Activated CD8-positive, alpha-beta memory T cell treated with anti-CD3 and anti-CD28 coated beads for 24 hours (primary cell): ENCODE measurements around the gene GLYR1.
"Not testable (repeated sequence)": the region's sequence is repeated elsewhere in the genome, so short reads cannot be mapped to it uniquely, and the experiment has no call there.

Experiments used
- DNase-seq: peaks from one replicate; pipeline ENCODE4 v3.0.0-alpha.2; 2020

Gene GLYR1

DNA sequence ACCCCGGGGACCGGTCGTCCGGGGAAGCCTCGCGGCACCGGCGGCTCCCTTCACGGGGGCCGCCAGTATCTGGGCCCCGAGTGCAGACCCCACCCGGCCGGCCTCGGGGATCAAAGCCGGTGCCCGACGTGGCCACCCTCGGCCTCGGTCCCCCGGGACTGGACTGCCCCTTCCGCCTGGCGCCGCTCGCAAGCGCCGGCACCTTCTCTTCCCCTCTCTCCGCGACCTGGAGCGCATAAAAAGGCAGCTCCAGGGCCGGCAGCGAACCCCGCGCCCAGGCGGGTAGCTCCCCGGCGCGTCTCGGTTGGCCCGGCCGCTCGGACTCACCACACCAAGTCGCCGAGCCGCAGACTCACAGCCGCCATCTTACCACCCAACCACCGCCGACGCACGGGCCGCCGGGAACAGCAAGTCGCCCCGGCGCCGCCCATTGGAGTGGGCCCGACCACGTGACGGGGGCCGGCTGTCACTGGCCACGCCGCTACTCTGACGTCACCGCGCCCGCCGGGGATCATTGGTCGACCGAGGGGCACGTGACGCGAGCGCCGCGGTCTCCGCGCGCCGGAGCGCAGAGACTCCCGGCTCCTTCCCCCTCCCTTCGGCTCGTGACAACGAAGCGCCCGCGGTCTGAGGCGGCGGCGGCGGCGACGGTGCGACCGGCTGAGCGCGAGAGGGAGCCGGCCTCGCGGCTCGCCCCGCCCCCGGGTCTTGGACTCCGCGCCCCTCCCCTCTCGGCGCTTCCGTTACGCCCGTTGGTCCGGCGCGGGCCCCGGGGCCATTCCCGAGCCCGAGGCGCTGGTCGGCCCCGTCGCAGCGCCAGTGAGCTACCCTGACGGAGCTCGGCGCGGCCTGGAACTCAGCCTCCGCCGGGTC lies at the start of gene GLYR1, which contains the start of gene UBN1:
TSS of gene GLYR1 (minus strand) at position 388 of the 873 bp plus-strand sequence. CDS start at position 365, 23 bp downstream.
TSS of gene UBN1 (plus strand) at position 581 of the 873 bp plus-strand sequence. CDS start 5,437 bp downstream, outside the sequence.
- peak; percentile 100 for DNase-seq

DNA sequence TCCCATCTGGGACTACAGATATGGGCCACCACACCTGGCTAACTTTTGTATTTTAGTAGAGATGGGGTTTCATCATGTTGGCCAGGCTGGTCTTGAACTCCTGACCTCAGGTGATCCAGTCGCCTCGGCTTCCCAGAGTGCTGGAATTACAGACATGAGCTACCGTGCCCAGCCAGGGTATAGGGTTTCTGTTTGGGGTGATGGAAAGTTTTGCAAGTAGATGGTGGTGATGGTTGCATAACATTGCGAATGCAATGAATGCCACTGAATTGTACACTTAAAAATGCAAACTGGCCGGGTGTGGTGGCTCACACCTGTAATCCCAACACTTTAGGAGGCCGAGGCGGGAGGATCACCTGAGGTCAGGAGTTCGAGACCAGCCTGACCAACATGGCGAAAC lies 49.7 kb upstream of the GLYR1 start:
- not testable (repeated sequence) for DNase-seq

DNA sequence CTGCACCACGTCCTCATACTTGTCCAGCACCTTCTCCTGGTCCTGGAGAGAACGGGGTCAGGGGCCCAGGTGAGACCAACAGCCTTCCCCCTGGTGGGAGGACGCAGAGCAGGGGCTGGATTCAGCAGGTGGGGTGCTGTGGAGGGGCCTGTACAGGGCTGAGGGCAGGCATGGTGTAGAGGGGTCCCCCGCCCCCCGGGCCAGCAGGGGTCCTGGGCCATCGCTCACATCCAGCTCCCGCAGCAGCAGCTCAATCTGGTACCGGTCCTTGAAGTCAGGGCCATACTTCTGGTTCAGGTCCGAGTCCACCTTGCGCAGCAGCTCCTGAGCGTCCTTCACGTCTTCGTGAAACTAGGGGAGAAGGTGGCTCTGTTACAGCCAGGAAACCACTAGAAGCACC lies 48.3 kb upstream of the GLYR1 start:
- DNase-seq, result no peak

DNA sequence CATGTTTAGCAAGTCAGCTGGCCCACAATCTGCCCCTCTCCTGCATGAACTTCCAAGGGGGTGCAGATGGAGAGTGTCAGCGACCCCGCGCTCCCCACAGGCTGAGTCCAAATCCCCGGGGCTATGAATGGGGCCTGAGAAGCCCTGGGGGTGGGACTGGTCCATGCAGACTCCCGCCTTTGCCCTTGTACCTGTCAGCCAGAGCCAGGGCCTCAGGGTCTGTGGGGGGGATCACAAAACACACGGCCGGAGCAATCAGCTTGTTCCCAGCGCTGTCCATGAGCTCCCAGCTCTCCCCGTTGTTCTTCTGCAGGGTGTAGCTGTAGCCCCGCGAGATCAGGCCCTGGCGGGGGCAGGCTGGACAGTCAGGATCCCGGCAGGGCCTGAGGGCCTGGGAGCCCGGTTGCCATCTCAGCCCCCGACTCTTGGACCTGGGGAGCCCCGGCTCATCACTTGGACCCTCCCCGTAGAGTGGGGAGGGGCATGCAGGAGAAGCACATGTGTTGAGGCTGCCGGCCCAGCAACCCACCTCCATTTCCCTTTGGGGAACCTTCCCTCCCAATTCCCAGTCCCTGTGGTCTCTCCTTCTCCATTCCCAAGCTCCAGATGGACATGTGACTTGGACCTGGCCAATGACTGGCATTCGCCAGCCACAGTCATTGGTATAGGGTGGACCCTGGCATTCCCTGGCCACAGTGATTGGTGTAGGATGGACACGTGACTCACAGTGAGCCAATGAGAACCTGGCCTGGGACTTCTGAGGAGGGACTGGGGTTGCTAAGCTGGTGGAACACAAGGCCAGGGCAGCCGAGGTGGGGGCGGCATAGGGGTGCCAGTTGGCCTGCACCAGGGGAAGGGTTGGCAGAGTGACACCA lies 47.4 kb upstream of the GLYR1 start:
- no peak for DNase-seq

DNA sequence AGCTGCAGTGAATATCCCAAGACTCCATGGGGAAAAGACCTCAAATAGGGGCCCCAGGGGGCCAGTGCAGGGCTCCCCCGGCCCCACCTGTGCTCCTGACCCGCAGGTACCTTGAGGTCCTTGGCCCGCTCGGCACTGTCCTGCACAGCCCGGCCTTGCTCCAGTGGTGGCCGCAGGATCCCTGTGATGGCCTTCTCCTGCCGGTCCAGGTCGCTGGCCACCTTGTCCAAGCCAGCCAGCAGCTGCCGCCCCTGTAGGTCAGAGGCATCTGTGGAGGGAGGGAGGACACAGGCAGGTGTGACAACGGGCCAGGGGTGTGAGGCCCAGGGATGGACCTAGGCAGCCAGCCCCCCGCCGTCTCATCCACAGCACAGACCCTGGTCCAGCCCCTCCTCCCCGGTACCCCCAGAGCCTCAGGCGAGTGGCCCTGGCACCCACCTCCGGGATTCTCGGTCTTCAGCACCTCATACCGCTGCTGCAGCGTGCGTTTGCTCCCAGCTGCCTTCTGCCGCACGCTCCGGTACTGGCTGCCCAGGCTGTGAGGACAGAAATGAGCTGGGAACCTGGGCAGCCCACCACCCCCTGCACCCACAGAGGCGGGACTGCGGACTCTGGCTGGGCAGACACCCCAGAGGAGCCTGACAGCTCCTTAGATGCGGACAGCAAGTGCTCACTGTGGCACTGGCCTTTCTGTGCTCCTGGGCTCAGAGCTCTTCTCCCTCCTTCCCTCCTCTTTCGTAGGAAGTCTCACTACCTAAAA lies 46.2 kb upstream of the GLYR1 start:
- DNase-seq, result no peak

DNA sequence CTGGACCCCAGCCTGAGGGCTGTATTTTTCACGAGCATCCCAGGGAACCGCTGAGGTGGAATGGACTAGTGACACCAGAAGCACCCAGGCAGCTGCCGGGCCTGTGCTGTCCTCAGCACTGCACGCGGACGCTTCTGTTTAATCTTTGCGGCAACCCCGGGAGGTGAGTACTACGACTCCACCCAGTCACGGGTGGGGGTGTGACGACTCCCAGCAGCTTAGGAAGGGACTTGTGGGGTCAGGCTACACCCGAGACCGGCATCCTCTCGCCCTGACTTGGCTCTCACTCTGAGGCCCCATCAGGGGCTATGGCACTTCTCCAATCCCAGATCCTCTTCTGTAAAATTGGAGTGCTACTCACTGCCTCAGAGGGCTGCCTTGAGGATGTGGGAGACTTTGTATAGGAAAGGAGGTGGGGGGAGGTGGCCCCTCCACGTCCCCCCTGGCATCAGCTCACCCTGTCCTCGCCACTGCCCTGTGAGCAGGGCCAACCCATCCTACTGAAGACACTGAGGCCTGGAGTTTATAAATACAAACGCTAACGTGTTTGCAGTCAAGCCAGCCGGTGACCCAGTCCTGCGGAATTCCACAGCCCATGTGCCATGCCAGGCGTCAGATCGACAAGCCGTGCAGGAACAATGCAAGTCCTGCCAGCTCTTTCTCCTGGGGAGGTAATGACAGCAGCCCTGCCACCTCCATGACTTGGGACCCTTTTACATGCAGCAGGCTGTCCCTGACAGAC lies 45.4 kb upstream of the GLYR1 start:
- DNase-seq, result no peak

DNA sequence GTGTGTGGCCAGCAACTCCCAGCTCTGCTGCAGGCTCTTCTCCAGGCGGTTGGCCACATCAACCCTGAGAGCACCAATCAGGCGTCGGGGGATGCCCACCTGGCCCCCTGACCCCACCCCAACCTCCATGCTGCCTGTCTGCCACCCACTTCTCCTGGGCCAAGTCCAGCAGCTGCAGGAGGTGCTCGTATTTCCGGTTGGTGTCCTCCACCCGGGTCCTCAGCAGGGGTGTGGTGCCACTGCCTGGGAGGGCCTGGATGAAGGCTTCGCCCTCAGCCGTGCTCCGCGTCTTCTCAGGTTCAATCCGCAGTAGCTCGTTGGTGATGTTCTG lies 44.8 kb upstream of the GLYR1 start:
- no peak for DNase-seq

DNA sequence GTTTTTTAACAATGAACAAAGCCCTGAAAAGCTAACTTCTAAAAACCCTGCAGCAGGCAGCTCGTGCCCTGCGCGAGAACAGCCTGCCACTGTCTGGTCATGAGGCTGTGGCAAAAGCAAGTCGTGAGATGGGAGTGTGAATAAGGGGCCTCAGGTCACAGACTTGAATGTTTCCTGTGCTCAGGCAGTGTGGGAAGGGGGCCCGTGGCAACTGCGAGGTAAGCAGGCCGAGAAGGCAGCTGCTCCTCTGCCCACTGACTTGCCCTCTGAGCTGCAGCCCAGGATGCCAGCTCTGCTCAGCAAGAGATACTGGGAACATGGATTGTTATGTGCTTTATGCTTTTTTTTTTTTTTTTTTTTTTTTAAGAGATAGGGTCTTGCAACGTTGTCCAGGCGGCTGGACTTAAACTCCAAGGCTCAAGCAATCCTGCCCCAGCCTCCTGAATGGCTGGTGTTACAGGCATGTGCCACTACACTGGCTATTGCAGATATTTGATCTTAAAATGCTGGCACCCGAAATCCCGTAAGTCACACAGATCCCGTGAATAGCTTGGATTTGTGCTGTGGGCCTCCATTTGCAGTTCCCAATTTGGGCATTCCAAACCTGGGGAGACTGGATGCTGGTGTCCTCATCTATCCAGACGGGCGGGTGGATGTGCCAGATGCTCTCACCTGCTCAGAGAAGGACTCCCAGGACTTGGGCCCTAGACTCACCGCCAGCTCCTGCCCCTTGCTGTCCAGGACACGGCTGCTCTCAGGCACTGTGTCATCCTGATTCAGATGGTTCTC lies 44.2 kb upstream of the GLYR1 start:
- no peak for DNase-seq

DNA sequence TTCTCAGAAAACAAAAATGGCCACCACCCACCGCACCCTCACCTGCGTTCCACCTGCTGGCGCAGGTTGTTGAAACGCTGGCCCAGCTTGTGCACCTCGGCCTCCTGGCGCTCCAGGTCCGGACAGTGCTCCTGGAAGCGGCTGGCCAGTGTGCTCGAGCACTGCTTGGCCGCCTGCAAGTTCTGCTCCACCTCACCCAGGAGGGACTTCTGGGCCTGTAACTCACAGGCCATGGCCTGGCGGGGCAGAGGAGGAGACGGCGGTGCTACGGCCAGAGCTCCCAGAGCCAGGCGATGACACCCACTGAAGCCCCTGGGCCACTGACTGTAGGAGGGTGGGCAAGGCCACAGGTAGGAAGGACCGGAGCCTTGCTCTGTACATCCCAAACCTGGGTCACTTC lies 43.6 kb upstream of the GLYR1 start:
- DNase-seq, result no peak

DNA sequence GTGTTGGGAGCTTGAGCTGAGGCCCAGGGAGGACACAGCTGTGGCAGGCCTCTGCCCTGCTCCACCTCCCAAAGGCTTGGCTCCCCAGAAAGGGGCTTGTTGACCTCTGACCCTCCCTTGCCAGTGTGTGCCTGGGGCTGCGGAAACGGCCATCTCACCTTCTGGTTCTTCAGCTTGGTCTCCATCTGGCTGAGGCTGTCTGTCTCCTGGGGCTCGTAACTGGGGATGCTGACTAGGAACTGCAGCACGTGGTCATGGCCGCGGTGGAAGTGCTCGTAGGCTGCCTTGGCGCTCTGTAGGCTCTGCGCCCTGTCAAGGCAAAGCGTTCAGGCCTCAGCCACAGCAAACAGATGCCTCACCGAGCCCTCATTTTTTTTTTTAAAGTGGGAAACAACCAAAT lies 42.9 kb upstream of the GLYR1 start:
- no peak for DNase-seq

DNA sequence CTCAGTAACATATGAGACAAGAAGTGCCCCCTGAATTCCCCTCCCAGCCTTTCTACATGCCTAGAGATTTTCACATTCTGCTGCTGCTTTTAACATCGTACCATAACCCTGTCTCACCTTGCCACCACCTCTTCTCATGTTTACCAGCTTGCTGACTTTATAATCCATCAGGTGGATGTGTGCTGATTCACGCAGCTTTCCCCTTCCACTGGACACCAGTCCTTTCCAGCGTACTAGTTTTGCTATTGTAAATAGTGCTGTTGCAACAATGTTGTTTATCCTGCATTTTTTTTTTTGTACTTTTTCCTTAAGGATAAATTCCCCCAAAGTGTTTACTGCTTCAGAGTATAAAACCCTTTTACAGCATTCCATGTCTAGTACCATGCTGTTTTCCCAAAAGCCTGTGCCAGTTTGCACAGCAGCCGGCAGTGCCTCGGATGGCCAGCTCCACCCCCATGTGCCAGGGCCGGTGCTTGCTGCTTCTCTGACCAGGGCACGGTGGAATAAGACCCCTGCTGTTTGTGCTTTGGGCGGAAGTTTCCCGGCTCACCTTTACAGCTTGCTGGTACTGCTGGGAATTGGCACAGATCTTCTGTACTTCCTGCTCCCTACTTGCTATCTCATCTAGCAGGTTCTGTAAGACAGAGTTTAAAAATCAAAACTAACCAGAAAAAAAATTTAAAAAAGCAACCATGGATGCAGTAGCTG lies 41.5 kb upstream of the GLYR1 start:
- DNase-seq, result no peak

DNA sequence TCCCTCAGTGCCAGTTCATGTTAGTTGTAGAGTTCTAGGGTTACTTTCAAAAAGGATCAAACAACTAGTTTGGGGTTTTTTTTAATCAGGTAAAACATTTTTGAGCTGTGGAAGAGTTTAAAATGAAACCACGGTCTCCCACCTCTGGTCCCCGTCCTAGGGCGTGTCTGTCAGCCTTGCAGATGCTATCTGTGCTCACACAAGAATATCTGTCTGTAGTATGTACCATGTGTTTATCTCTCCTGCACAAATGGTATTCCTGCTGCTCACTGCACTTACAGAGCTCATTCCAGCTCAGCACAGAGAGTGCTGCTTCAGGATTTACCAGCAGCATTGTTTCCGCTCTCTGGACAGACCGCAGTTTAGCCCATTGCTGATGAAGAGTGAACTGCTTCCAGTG lies 39.1 kb upstream of the GLYR1 start:
- no peak for DNase-seq

DNA sequence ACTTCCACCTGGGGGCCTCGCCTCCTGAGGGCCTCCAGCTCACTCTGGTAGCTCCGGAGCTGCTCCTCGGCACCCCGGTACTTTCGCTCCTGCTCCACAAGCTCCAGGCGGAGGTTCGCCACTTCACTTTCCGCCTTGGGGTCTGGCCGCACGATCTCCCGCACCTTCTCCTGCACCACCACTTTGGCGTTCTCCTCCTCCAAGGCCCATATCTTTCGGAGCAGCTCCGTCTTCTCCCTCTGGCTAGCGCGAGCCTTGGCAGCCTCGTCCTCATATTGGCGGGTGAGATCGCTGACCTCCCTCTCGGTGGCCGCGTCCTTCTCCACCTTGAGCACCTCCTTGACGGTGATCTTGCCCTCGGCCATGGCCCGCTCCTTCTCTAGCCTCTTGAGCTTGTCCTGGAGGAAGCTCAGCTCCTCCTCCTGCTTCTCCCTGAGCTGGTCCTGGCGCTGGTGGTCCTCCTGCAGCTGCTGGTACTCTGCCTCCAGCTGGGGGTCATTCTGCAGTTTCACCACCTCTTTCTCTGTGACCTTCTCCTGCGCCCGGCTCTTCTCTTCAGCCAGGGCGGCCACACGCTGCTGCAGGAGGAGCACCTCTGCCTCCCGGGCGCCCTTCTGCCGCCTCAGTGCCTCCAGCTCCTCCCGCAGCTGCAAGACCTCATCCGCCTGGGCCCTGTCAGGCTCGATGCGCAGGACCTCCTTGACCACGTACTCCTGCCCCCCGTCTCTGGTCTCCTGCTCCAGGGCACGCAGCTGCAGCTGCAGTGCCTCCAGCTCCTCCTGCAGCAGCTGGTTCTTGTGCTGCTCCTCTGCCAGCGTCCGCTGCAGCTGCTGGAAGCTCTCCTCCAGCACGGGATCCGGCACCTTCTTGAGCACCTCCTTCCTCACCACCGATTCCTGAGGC lies 38.1 kb upstream of the GLYR1 start:
- no peak for DNase-seq

DNA sequence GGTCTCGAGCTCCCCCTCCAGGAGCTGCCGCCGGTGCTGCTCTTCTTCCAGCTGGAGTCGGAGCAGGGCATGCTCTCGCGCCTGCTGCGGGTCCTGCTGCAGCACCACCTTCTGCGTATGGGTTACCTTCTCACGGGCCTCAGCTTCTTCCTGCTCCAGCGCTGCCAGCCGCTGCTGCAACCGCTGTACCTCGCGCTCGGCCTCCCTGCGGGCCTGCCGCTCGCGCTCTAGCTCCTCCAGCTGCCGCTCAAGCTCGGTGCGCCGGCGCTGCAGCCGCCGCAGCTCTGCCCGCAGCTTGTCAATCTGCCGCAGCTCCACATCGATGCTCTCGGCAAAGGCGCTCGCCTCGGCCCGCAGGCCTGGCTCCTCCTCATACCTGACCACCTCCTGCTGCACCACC lies 37.1 kb upstream of the GLYR1 start:
- no peak for DNase-seq

DNA sequence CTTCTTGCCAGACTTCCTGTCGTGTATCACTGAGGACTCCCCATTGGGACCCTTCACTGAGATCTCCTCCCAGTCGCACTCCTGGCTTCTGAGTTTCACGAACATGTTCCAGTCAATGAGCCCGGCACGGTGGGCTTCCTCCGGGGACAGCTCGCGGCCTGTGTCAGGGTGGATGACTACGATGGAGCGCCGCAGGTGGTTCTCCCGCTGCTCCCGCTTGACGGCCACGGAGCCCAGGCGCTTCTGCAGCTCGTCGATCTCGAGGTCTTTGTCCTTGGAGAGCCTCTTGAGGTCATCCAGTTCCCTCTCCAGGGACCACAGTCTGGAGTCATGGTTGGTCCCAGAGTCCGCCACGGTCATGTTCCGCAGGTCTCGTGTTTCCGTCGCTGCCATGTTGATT lies 36.4 kb upstream of the GLYR1 start:
- no peak for DNase-seq

DNA sequence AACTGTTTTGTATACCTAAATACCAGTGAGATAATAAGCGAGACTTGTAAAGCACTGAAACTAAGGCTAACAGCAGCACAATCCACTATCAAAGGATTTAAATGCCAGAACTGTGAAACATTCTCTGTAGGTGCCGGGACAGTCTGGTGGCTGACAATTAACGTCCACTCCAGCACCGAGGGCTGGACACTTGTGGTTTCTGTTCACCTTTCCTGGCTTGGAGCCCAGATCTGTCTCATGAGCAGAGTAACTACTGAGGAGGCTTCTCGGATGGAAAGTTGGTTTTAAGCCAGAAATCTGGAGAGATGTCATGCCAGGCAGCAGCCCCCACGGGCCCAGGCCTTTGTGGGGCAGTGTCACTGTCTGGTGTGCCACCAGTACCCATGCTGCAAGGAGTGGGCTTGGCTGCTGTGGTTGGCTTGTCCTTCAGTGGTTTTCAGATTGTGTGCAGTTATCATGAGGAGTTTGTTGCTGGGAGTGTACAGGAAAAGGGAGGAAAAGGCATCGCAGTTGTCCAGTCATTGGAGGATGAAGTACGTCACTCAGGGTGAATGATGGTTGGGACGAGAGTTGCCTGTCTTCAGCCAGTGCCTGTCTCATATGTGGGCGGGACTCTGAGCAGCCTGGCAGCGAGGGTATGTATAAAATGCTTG lies 35.7 kb upstream of the GLYR1 start:
- no peak for DNase-seq

DNA sequence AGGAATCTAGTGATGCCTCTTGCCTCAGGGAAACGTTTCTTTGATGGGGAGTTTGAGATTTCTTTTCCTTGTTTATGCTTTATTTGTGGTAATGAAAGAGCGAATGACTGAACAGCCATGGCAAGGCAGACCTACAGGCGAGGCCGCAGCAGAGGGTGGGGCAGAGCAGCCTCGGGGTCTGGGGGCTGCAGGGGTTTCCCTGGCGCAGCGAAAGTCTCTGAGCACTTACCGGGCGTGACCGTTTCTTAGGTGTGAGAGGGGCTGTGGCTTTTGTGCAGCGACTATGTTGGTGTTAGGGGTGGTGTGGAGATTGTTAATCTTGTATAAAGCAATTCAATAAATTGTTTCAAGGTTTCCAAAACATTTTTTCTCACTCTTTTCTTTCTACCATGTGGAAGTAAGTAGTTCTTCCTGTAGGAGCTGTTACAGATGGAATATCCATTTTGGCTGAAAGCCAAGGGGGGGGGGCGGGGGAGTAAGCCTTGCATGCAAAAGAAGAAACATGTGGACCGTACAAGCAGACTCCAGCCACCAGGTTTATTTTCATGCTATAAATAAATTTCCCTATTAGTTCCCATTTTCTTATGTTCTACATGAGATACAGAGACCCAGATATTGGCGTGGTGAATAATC lies 35.0 kb upstream of the GLYR1 start:
- no peak for DNase-seq

DNA sequence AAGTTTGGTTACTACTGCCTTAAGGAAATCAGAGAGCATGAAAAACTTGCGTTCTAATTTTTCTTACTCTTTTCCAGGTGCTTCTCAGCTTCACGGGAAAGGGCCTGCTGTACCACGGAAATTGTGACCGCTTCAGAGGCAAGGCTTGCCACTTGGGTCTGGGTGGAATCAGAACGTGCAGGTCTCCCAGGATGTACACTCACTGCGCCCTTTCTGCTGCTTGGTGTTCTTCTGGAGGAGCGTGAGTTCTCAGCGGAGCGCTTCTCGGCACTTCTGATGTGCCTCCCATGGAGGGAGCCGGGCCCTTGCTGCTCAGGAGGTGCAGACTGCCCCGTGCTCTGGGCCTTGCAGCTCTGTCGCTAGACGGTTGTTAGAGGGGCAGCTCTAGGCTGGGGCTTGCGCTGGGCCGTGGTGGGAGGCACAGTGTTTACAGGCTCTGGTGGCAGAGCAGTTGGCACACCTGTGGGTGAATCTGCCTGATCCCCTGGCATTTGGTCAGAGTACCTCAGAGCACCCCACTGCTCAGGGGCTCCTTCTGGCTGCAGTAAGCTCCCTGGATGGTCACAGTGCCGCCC lies 33.0 kb upstream of the GLYR1 start:
- DNase-seq, result no peak
